IMR-90 (cell line): Measurements from ENCODE around the gene CGB1. TPM values are rescaled to one million over a fixed set of nuclear protein-coding genes. Genes with fewer than 3 reads are reported as not detected.
"Not testable (repeated sequence)": the region's sequence is repeated elsewhere in the genome, so short reads cannot be mapped to it uniquely, and the experiment has no call there.

Source experiments
- ATAC-seq: fragments of 200-7000 bp; cut with Tn5 transposase; 2 replicates; pipeline ENCODE4 v1.9.1; 2020; ENCODE audit warnings: low read depth, mild to moderate bottlenecking, moderate library complexity
- BruUV-seq: library from RNA; stranded (reverse); fragments of 400-500 nt; replicated peaks from 2 replicates; lab custom pipeline; 2021; lab: Mats Ljungman, UMichigan
- CTCF ChIA-PET: fragments of 300-600 bp; formaldehyde crosslinking; extraction: SDS; loops from one replicate; lab custom pipeline; 2021; ENCODE audit warnings: antibody characterized with exemption; lab: Yijun Ruan, JAX
- POLR2A ChIA-PET: fragments of 300-600 bp; sonication (Branson Sonifier 250); formaldehyde crosslinking; loops from one replicate; lab custom pipeline; 2022; ENCODE audit warnings: antibody characterized with exemption; ENCODE audit not compliant: unreplicated experiment; lab: Charles Lee
- DNase-seq: peaks from one replicate; pipeline ENCODE4 v3.0.0; 2013
- H2AFZ ChIP-seq: replicated peaks from 2 replicates; pipeline ENCODE3; 2013; ENCODE audit warnings: low read length, mild to moderate bottlenecking; ENCODE audit not compliant: poor library complexity
- H2AK5ac ChIP-seq: 2 replicates; pipeline ENCODE4 v1.6.1; 2013; ENCODE audit warnings: low read depth, low read length, inconsistent platforms
- H2AK9ac ChIP-seq: replicated peaks from 2 replicates; pipeline ENCODE3; 2013; ENCODE audit warnings: mild to moderate bottlenecking, low read depth, low read length, moderate library complexity; ENCODE audit not compliant: poor library complexity
- H2BK120ac ChIP-seq: 2 replicates; pipeline ENCODE4 v1.6.1; 2013; ENCODE audit warnings: low read depth, low read length, inconsistent platforms
- H2BK15ac ChIP-seq: 3 replicates; pipeline ENCODE4 v1.6.1; 2013; ENCODE audit warnings: low read depth, low read length, inconsistent platforms
- H2BK20ac ChIP-seq: 2 replicates; pipeline ENCODE4 v1.6.1; 2013; ENCODE audit warnings: low read depth, mild to moderate bottlenecking, inconsistent platforms, low read length, moderate library complexity
- H2BK5ac ChIP-seq: 2 replicates; pipeline ENCODE4 v1.6.1; 2013; ENCODE audit warnings: mild to moderate bottlenecking, low read depth, low read length, inconsistent platforms; ENCODE audit not compliant: poor library complexity, severe bottlenecking
- H3K14ac ChIP-seq: replicated peaks from 2 replicates; pipeline ENCODE4 v1.6.1; 2013; ENCODE audit warnings: low read depth, low read length, inconsistent platforms
- H3K18ac ChIP-seq: 2 replicates; pipeline ENCODE4 v1.6.1; 2013; ENCODE audit warnings: low read depth, low read length, control low read depth
- H3K23ac ChIP-seq: 2 replicates; pipeline ENCODE4 v1.6.1; 2013; ENCODE audit warnings: low read depth, low read length, inconsistent platforms
- H3K27ac ChIP-seq: 2 replicates; pipeline ENCODE4 v1.5.1; 2013; ENCODE audit warnings: mild to moderate bottlenecking, control low read depth, low read length; ENCODE audit not compliant: insufficient read depth
- H3K27me3 ChIP-seq: 2 replicates; pipeline ENCODE4 v1.6.1; 2013; ENCODE audit warnings: low read length; ENCODE audit not compliant: control insufficient read depth, insufficient read depth
- H3K36me3 ChIP-seq: 2 replicates; pipeline ENCODE4 v1.6.1; 2013; ENCODE audit warnings: low read length, mixed read lengths; ENCODE audit not compliant: control insufficient read depth, insufficient read depth
- H3K4ac ChIP-seq: 2 replicates; pipeline ENCODE4 v1.6.1; 2013; ENCODE audit warnings: low read depth, low read length, inconsistent platforms
- H3K4me1 ChIP-seq: 2 replicates; pipeline ENCODE4 v1.6.1; 2013; ENCODE audit warnings: low read length, mixed read lengths; ENCODE audit not compliant: control insufficient read depth, insufficient read depth
- H3K4me2 ChIP-seq: 2 replicates; pipeline ENCODE4 v1.6.1; 2013; ENCODE audit warnings: low read depth, mild to moderate bottlenecking, control low read depth, low read length, moderate library complexity
- H3K4me3 ChIP-seq: 2 replicates; pipeline ENCODE4 v1.5.1; 2013; ENCODE audit warnings: low read depth, mild to moderate bottlenecking, control low read depth, low read length, moderate library complexity; ENCODE audit not compliant: insufficient read depth
- H3K56ac ChIP-seq: 2 replicates; pipeline ENCODE4 v1.6.1; 2013; ENCODE audit warnings: low read length, inconsistent platforms; ENCODE audit not compliant: insufficient read depth; ENCODE audit errors: extremely low read depth
- H3K79me1 ChIP-seq, 2 experiments: 2 replicates each; pipeline ENCODE4 v1.6.1; 2013; ENCODE audit warnings: low read length in 2 of 2, inconsistent platforms in 1 of 2, low read depth in 1 of 2
- H3K9ac ChIP-seq: 2 replicates; pipeline ENCODE4 v1.6.1; 2013; ENCODE audit warnings: low read depth, low read length, control low read depth
- H3K9me1 ChIP-seq: 2 replicates; pipeline ENCODE4 v1.6.1; 2013; ENCODE audit warnings: low read length, inconsistent platforms; ENCODE audit not compliant: insufficient read depth
- H3K9me3 ChIP-seq: 2 replicates; pipeline ENCODE4 v1.6.1; 2013; ENCODE audit warnings: low read length; ENCODE audit not compliant: control insufficient read depth, insufficient read depth
- H4K20me1 ChIP-seq: 2 replicates; pipeline ENCODE4 v1.6.1; 2013; ENCODE audit warnings: low read length, inconsistent platforms; ENCODE audit not compliant: insufficient read depth
- H4K5ac ChIP-seq: 2 replicates; pipeline ENCODE4 v1.6.1; 2013; ENCODE audit warnings: mild to moderate bottlenecking, low read depth, low read length, control low read depth
- H4K8ac ChIP-seq, 2 experiments: 2 replicates each; pipeline ENCODE4 v1.6.1; 2013; ENCODE audit warnings: low read depth in 2 of 2, low read length in 2 of 2, control low read depth in 1 of 2, inconsistent platforms in 1 of 2
- H4K91ac ChIP-seq: 2 replicates; pipeline ENCODE4 v1.6.1; 2013; ENCODE audit warnings: low read depth, low read length, inconsistent platforms; ENCODE audit not compliant: insufficient read depth
- FOS ChIP-seq: fragments of 150-350 bp; IDR thresholded peaks from 2 replicates; pipeline ENCODE4 v1.6.1; 2016; ENCODE audit warnings: low read depth, low read length
- WGBS, 2 experiments: methylation state at CpG; one replicate each; pipeline versions ENCODE4 v1.1.5 to v1.1.7; 2013; ENCODE audit warnings: missing lambda C conversion rate in 2 of 2; ENCODE audit not compliant: insufficient read length in 1 of 2; ENCODE audit errors: extremely low coverage in 2 of 2; 5-methylcytosine and 5-hydroxymethylcytosine counted together
- dilution Hi-C: fragments of 300-500 bp; cut with HindIII; formaldehyde crosslinking; loops from one replicate; pipeline ENCODE4 v1.14.3; 2018; ENCODE audit warnings: low sequenced_read_pairs; ENCODE audit not compliant: unreplicated experiment
- in situ Hi-C: fragments of 300-500 bp; cut with MboI; formaldehyde crosslinking; loops from 3 replicates; pipeline ENCODE4 v1.14.3; 2019; ENCODE audit warnings: low sequenced_read_pairs, inconsistent platforms, mixed read lengths
- intact Hi-C: fragments of 100-400 bp; cut with micrococcal nuclease; formaldehyde crosslinking; loops from 2 replicates; pipeline ENCODE4 v1.10.0; 2022
- polyA plus RNA-seq, 3 experiments: library from polyadenylated mRNA; depleted of rRNA; stranded (reverse); fragments of >200 nt; gene quantifications; 2 replicates each; pipeline ENCODE4 v1.2.3, GENCODE V29; 2012; ENCODE audit warnings: low replicate concordance in 1 of 3
- total RNA-seq: library from RNA; depleted of rRNA; stranded (reverse); fragments of >200 nt; gene quantifications from 2 replicates; pipeline ENCODE4 v1.2.3, GENCODE V29; 2012

The CGB1 gene
- total and polyA plus RNA-seq, 2 of the 4 experiments (the other 2 are of a cell fraction): not detected

DNA sequence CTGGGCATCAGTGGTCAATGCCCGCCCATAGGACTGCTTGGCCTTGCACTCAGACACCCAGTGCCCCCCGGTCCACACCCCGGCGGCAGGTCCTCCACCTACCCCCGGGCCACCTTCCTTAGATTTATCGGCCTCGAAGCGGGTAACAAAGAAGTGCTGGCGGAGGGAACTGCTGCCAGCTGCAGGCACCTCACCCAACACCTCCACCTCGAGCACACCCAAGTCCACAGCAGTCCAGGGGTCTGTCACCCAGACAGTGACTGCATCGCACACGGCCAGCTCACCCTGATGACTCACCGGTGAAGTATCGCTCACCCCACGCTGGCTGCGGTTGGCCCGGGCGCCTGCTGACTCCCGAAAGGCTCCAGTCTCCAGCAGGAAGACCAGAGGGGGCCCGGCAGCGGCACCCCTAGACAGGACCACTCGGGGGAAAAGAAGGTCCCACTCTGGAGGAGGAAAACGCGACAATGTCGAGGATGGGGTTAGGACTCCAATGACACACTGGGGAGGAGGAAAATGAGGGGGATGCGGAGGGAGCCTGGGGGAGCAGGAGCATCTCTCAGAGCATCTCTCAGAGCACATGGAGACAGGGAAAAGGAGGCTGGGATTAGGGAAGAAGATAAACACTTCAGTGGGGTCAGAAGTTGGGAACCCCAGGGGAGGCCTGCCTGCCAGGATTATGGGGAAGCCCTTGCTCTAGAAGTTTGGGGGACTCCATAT lies 2.0 kb upstream of the CGB1 start:
- dilution Hi-C loops, H3K9me3 ChIP-seq, CTCF ChIA-PET, H3K56ac ChIP-seq, H2AFZ ChIP-seq, POLR2A ChIA-PET, H3K9ac ChIP-seq, H3K27me3 ChIP-seq, BruUV-seq, H2AK9ac ChIP-seq, intact Hi-C loops, H3K79me1 ChIP-seq, H3K27ac ChIP-seq, H4K20me1 ChIP-seq, H3K4me1 ChIP-seq, H3K9me1 ChIP-seq, H3K18ac ChIP-seq, H3K23ac ChIP-seq, H3K4me3 ChIP-seq, H4K5ac ChIP-seq, in situ Hi-C loops, H3K36me3 ChIP-seq, H3K14ac ChIP-seq: not testable (repeated sequence)
- H2BK120ac ChIP-seq: peak overlapping the region; percentile 96
- ATAC-seq (peak; percentile 85), DNase-seq (peak; percentile 70)
- H4K8ac ChIP-seq: peak overlapping the region; percentile 50 to 71; a peak in 1 of 4 replicates
- TF ChIP-seq FOS: peak; percentile 73
- 40% methylated on average over 2 of the region's 26 CpGs; no CpG with 5 or more reads in 1 of the 2 experiments for WGBS, 2 experiments
- H3K4me2 ChIP-seq: peak overlapping the region; percentile 56; the same call in 1 of the 2 replicates
- peak overlapping the region; percentile 49; the same call in 1 of the 2 replicates for H2AK5ac ChIP-seq
- peak overlapping the region; percentile 86 for H3K4ac ChIP-seq
- H4K91ac ChIP-seq: peak overlapping the region; percentile 68; the same call in 1 of the 2 replicates
- H2BK5ac ChIP-seq: peak overlapping the region; percentile 30
- H2BK15ac ChIP-seq: 0 out of 3 replicates have a peak overlapping the region, but pooled peaks have one; percentile 0
- peak overlapping the region; percentile 87 for H2BK20ac ChIP-seq

DNA sequence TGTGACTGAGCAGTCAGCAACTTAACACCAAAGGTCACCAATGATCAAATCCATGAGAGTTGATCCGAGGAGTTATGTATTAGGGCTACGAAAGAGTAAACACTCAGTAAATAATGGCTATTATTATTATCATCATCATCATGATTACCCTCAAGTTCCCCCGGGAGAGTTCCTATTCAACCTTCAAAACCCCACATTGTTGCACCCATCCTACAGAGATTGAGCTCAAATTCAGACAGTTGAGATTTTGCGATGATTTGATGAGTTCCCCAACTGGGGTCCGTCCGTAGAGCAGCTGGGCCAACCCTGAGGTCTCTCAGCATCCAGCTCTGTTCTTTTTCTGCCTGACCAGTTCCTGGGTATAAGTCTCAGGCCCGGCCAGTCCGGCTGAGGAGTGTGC lies 1.4 kb upstream of the CGB1 start:
- H4K91ac ChIP-seq, H3K18ac ChIP-seq, H2BK20ac ChIP-seq, H3K4me3 ChIP-seq, H4K5ac ChIP-seq, H3K36me3 ChIP-seq, H2AFZ ChIP-seq, H3K9me1 ChIP-seq, BruUV-seq, POLR2A ChIA-PET, H3K56ac ChIP-seq, H2AK5ac ChIP-seq, H3K23ac ChIP-seq, H3K9me3 ChIP-seq, H2AK9ac ChIP-seq, CTCF ChIA-PET, H3K4me1 ChIP-seq, ATAC-seq, intact Hi-C loops, H3K27me3 ChIP-seq, H3K9ac ChIP-seq, H2BK5ac ChIP-seq, H4K20me1 ChIP-seq, H4K8ac ChIP-seq, H3K79me1 ChIP-seq, H3K27ac ChIP-seq, DNase-seq, H3K4me2 ChIP-seq, in situ Hi-C loops, dilution Hi-C loops, H2BK15ac ChIP-seq, H3K14ac ChIP-seq: not testable (repeated sequence)
- no CpG with 5 or more reads among the region's 8 CpGs for WGBS, 2 experiments
- H3K4ac ChIP-seq: peak overlapping the region; percentile 7; the same call in 1 of the 2 replicates
- 0 out of 2 replicates have a peak overlapping the region, but pooled peaks have one; percentile 32 for H2BK120ac ChIP-seq
